Suppressor macrophage (primary cell): ENCODE data around the gene ADRM1.

Experiments
- DNase-seq, 4 experiments: peaks; one replicate each; pipeline ENCODE4 v3.0.0-alpha.2; 2020 to 2022
- total RNA-seq, 17 experiments: gene quantifications; one replicate each; lab custom pipeline; 2026; ENCODE audit warnings: mixed read lengths in 6 of 17, inconsistent platforms in 3 of 17; lab: John Stamatoyannopoulos, UW

ADRM1 gene
- total RNA-seq = 51.1 to 132 (median 80.3) reads per million in 17 experiments

DNA sequence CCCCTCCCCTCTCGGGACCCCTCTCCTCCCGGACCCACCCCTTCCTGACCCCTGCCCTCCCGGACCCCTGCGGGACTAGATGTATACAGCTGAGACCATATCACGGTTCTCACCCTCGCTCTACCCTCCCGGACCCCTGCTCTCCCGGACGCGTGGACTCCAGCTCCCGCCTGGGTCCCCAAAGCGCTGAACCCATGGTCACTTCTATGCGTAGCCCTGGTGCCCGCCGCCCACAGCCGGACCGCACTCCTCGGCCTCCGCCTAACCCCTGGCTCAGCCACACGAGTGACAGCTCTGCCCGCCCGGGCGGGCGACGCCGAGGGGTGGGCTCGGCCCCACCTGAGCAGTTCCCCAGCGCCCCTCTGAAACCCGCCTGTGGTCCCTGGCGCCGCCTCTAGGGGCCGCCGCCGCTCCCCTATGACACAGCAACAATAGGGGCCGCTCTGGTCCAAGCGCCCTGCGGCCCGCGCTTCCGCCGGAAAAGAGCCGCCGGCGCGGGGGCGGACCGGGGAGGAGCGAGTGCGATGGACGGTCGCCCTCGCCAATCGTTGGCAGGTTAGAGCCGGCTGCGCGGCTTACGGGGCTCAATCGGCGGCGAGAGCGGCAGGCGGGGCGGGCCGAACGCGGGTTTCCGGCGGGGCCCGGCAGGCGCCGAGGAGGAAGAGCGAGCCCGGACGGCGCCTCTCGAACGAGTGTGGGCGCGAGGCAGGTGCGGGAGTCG is at the start of gene ADRM1:
Gene ADRM1 (plus strand): TSS at position 657 of the 721 bp plus-strand sequence. CDS start 572 bp downstream, outside the sequence.
- DNase-seq = peak; percentile 99 to 100 (median 100)

- DNase-seq = no peak
Measured at GRCh38 chr20:62253398-62253797, 49.4 kb upstream of the ADRM1 start.

DNA sequence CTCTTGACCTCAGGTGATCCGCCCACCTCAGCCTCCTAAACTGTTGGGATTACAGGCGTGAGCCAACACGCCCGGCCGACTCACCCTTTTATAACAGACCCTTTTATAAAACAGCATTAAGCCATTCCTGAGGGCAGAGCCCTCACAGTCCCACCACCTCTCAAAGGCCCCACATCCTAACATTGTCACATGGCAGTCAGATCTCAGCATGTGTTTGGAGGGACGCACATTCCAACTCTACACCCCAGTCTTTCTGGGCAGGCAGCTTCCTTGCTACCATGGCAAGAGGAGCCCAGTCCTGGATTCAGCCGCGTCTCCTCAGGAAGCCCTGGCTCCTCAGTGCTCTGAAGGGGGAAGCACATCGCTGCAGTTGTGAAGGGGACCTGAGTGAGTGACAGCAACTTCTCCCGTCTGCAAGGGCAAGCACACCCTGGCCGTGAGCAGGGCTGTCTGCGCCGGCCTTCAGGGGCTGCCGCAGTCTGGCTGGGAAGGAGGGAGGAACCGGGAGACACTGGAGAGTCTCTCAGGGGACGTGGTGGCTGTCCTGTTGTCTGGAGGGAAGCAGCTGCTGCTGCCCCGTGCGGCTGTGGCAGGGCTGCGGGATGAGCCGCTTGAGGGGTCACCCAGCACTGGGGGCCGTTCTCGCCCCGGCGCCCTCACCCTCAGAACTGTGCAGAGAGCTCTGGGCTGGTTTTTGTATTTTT is 48.6 kb upstream of the ADRM1 start:
- DNase-seq = no peak

GRCh38 chr20:62255976-62256375 is 46.8 kb upstream of the ADRM1 start:
- DNase-seq = no peak

GRCh38 chr20:62258499-62259293 is 44.1 kb upstream of the ADRM1 start:
- DNase-seq = no peak

GRCh38 chr20:62259294-62259565 is 43.6 kb upstream of the ADRM1 start:
- no peak for DNase-seq

- no peak for DNase-seq
Measured at GRCh38 chr20:62262064-62262463, 40.7 kb upstream of the ADRM1 start.

DNA sequence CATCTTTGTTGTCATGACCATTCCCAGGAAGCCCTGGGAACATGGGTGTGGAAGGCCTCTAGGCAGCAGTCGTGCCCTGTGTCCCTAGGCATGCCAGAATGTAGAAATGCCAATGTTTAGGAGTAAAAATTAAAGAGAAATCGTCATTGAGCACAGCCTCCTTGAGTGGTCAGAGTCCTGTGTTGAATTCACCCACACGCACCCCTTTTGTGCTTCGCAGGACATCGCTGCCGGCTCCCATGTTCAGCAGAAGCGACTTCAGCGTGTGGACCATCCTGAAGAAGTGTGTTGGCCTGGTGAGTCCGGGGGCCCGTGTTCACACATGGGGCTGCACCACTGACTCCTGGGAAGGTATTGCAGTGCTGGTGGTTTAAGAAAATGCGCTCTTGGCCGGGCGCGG is 39.4 kb upstream of the ADRM1 start:
- no peak for DNase-seq

DNA sequence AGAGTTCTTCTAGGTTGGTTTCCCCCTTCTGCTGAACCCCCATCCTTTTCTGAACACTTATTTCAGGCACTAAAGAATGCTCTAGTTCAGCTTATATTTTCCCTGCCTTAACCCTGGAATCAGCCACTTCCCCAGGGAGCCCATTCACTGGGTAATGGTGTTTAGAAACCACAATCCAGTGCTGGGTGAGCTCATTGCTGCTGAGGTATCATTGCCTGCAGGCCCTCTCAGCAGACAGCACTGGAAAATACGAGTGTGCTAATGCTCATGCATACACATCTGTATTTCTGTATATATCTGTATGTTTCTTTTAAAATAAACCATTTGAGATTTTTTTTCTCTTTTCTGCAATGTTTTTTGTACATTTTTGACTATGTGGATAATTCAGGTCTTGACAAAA is 37.4 kb upstream of the ADRM1 start:
- no peak for DNase-seq

- peak in 1 of 4 experiments; percentile 3 for DNase-seq
Measured at GRCh38 chr20:62266340-62266739, 36.5 kb upstream of the ADRM1 start.

GRCh38 chr20:62266851-62267250 is 35.9 kb upstream of the ADRM1 start:
- no peak for DNase-seq

DNA sequence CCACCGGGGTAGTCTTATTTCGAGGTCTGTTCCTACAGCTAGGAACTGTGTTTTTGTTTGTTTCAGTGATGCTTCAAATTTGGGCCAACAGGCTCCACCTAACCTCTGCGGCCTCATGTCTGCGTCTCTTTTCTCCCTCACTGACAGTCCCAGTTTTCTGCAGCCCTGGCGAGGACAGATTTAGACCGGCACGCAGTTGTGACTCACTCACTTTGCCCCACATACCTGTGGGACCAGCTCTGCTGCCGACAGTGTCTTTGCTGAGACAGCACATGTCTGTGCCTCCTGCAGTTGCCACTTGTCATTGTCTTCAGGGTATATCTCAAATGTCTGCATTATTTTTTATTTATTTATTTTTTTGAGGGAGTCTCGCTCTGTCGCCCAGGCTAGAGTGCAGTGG is 35.3 kb upstream of the ADRM1 start:
- no peak for DNase-seq

DNA sequence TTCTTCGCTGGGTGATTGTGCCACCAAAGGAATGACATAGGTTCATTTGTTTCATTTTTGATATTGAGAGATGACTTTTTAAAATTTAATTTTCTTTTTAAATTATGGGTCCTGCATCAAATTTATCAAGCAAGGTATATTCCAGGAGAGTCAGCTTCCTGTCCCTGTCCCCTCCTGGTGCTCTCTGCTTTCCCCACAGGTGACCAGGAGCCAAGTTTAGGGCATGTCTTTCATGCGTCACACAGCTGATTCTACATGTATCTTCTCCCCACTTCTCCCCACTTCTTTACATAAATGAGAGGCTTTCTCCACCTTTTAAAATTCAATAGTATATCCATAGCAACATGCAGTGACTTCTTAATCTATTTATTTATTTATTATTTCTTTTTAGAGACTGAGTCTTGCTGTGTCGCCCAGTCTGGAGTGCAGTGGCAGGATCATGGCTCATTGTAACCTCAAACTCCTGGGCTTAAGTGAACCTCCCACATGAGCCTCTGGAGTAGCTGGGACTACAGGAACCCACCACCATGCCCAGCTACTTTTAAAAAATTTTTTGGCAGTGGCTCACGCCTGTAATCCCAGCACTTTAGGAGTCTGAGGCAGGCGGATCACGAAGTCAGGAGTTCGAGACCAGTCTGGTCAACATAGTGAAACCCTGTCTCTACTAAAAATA is 34.4 kb upstream of the ADRM1 start:
- DNase-seq = no peak

DNA sequence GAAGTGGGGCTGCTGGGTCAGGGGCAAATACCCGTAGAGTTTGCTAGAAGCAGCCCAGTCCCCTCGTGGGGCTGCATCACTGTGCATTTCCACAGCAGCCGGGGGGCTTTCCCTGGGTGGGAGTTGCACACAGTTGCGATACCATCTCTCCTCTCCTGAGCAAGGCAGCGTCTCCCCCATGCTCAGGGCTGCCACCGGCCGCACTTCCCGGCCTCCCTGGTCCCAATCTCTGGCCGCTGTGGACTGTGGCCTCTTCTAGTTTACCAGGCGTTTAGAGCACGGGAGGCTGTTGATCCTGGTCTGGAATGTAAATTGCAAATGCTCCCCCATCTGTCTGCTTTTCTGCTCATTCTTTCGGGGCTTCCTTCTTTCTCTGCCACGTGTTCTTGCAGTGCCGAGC is 33.4 kb upstream of the ADRM1 start:
- no peak for DNase-seq

- DNase-seq = no peak
Measured at GRCh38 chr20:62269871-62270270, 32.9 kb upstream of the ADRM1 start.

DNA sequence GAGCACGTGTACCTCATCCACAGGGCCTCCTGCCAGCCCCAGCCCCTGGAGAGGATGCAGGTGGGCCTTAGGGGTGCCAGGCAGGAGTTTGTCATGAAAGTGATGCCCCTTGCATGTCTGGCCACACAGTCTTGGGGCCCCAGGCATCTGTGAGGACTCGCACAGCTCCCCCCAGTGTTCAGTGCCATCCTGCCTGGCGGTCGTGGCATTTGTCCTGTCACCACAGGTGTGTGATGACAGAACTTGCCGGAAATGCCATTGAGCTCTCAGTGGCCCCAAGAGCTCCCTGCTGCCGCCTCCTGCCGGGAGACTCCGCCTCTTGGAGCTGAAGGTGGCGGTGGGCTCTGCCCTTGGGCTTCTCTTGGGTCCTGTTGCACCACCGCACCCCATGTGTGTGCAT is 30.6 kb upstream of the ADRM1 start:
- DNase-seq = no peak

DNA sequence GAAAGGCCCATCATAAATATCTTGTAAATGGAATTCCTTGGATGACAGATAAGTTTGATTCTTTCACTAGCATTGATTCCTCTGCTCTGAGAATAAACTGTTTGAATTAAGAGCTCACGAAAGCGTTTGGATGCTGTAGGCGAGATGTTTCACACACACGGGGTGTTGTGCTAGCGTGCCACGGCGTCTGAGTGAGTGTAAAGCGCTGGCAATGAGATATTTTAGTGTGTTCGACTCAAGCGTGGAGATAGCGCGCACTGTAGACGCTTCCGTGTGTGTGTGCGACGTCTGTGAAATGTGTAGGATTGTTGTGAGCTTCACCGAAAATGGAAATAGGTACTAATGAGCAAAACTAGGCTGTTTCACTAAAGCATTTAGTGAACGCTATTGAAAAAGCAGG is 29.4 kb upstream of the ADRM1 start:
- DNase-seq = no peak

DNA sequence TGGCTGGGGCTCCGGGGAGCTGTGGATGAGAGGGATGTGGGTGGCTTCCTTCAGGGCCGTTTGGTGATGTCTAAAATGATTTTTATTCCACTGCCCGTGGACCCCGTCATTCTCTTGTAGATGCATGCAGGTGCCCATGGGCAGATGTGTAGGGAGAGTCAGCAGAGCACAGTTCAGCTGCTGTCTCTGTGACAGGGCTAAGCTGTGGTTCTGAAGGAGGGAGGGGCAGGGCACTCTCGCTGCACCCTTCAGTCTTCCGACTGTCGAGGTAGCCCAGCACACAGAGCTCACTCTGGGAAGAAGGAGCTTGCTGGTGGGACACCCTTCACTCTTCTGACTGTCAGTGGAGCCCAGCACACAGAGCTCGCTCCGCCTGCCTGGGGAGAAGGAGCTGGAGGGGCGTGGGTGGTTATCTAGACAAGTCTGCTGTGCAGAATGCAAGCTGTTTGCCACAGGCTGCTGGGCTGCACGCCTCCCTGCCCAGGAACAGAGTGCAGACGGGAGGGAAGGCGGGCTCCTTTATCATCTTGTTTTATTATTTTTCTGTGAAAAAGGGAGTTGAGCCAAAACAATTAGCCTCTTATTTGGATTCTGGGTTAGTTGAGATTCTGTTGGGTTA is 28.4 kb upstream of the ADRM1 start:
- DNase-seq = no peak

- no peak for DNase-seq
Measured at GRCh38 chr20:62275219-62275618, 27.6 kb upstream of the ADRM1 start.

- no peak for DNase-seq
Measured at GRCh38 chr20:62276439-62276838, 26.4 kb upstream of the ADRM1 start.

DNA sequence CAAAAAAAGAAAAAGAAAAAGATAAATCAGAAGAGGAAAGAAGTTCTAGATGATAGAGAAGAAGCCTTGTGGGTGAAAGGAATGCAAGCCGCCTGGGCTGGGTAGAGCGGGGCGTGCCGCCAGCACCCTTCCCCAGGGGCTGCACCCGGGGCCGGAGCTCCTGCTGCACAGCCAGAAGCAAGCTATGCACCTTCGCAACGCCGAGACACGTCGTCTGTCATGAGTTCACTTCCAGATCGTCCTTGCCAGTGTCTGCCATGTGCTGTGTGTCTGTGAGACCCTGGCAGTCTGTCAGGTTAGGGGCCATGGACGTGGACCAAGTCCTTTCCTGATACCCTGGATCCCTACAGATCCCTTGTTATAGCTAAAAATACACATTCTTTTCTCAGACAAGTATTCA is 25.5 kb upstream of the ADRM1 start:
- no peak for DNase-seq

GRCh38 chr20:62280303-62280702 is 22.5 kb upstream of the ADRM1 start:
- no peak for DNase-seq
